Lung (tissue), 12 donors: ENCODE data around the gene SFXN2. TPM values are rescaled to one million over a fixed set of nuclear protein-coding genes. Genes with fewer than 3 reads are reported as not detected.
"Not testable (repeated sequence)": the region's sequence is repeated elsewhere in the genome, so short reads cannot be mapped to it uniquely, and the experiment has no call there.

Experiments used
- ATAC-seq: fragments of 200-7000 bp; cut with Tn5 transposase; one replicate; pipeline ENCODE4 v1.9.1; 2020; ENCODE audit warnings: moderate number of reproducible peaks; ENCODE audit not compliant: insufficient read depth, low FRiP score
- DNase-seq, 3 donors: peaks; one replicate each; pipeline ENCODE4 v3.0.0-alpha.2; 2013 to 2017
- H3K27ac ChIP-seq, 2 donors: one replicate each; pipeline ENCODE4 v1.5.1; 2013; ENCODE audit warnings: mild to moderate bottlenecking in 2 of 2, moderate library complexity in 2 of 2, control low read depth in 1 of 2, inconsistent platforms in 1 of 2, low read depth in 1 of 2, low read length in 1 of 2
- H3K27me3 ChIP-seq, 3 donors: one replicate each; pipeline ENCODE4 v1.5.1; 2013; ENCODE audit warnings: low read length in 2 of 3; ENCODE audit not compliant: control insufficient read depth in 3 of 3, insufficient read depth in 3 of 3
- H3K36me3 ChIP-seq, 4 donors: one replicate each; pipeline ENCODE4 v1.5.1; 2013; ENCODE audit warnings: low read length in 4 of 4, mild to moderate bottlenecking in 1 of 4, moderate library complexity in 1 of 4; ENCODE audit not compliant: control insufficient read depth in 4 of 4, insufficient read depth in 4 of 4
- H3K4me1 ChIP-seq, 5 donors: one replicate each; pipeline ENCODE4 v1.5.1; 2013; ENCODE audit warnings: low read length in 5 of 5, mild to moderate bottlenecking in 2 of 5, moderate library complexity in 1 of 5; ENCODE audit not compliant: control insufficient read depth in 5 of 5, insufficient read depth in 5 of 5
- H3K4me3 ChIP-seq: one replicate; pipeline ENCODE4 v1.5.1; 2013; ENCODE audit warnings: mild to moderate bottlenecking, control low read depth, moderate library complexity
- H3K9ac ChIP-seq, 2 donors: one replicate each; pipeline ENCODE4 v1.5.1; 2013; ENCODE audit warnings: low read length in 2 of 2, control low read depth in 1 of 2; ENCODE audit not compliant: insufficient read depth in 1 of 2
- H3K9me3 ChIP-seq, 4 donors: one replicate each; pipeline ENCODE4 v1.5.1; 2013; ENCODE audit warnings: low read length in 3 of 4, mild to moderate bottlenecking in 1 of 4, moderate library complexity in 1 of 4; ENCODE audit not compliant: control insufficient read depth in 4 of 4, insufficient read depth in 3 of 4
- CTCF ChIP-seq: IDR thresholded peaks from 2 replicates; pipeline ENCODE4 v1.5.1; 2012; ENCODE audit warnings: mild to moderate bottlenecking; ENCODE audit errors: control extremely low read depth, extremely low read depth
- WGBS, 2 donors: extraction: QIAGEN DNeasy Blood & Tissue Kit; methylation state at CpG; one replicate each; pipeline ENCODE4 v1.1.7; 2013; 5-methylcytosine and 5-hydroxymethylcytosine counted together
- polyA plus RNA-seq, 2 donors: library from polyadenylated mRNA; stranded (reverse); fragments of 200-250 nt; gene quantifications; one replicate each; pipeline ENCODE4 v1.2.1, GENCODE V29; 2013
- total RNA-seq, 2 donors: library from RNA; depleted of rRNA in 1 of 2; stranded (reverse); fragments of >200 nt in 1 of 2; gene quantifications; one replicate each; pipeline ENCODE4 v1.2.1, GENCODE V29; 2014 to 2021
- donor health status: control.
- donor health status: control.
- donor health status: Bipolar disorder and iron deficiency.
- donor health status: healthy.
- donor health status: DM: yes; HTN: yes; CAD: no.

SFXN2 gene
- total and polyA plus RNA-seq, 4 donors, result 10.8 to 27.0 (median 14.0) TPM

- Histone ChIP-seq H3K9me3 (peaks cover 0 to 2% (median 0%) of the 10 kb centered on the region in 4 donors), H3K27me3 (peaks cover 0 to 5% (median 0%) of the 10 kb centered on the region in 3 donors), H3K9ac (no peak overlapping the region), H3K4me3 (no peak overlapping the region), H3K27ac (no peak overlapping the region), H3K36me3 (peaks cover 0 to 4% (median under 1%) of the 10 kb centered on the region in 4 donors), H3K4me1 (peaks cover 0 to 10% (median 3%) of the 10 kb centered on the region in 5 donors)
- DNase-seq, result no peak
- ATAC-seq, result no peak
- TF ChIP-seq CTCF, result no peak
Observed at GRCh38 chr10:102738692-102739121, 24.3 kb downstream of the SFXN2 start.

DNA sequence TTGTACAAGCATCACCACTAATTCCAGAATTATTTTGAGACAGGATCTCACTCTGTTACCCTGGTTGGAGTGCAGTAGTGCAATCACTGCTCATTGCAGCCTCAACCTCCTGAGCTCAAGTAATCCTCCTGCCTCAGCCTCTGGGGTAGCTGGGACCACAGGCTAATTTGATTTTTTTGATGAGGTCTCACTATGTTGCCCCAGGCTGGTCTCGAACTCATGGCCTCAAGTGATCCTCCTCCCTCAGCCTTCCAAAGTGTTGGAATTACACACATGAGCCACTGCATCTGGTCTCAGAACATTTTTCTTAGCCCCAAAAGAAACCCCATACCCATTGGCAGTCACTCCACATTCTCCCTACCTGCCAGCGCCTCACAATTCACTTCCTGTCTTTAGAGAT lies 25.8 kb downstream of the SFXN2 start:
- no peak overlapping the region for H3K4me3 ChIP-seq
- no peak overlapping the region for H3K9ac ChIP-seq
- no peak for TF ChIP-seq CTCF
- peaks cover 0 to 2% (median under 1%) of the 10 kb centered on the region in 4 donors for H3K36me3 ChIP-seq
- DNase-seq (no peak), ATAC-seq (no peak)
- peaks cover 0 to 16% (median 3%) of the 10 kb centered on the region in 5 donors for H3K4me1 ChIP-seq
- WGBS, 2 donors, result 76 to 83% methylated on average over 2 of the region's 2 CpGs
- no peak overlapping the region for H3K27ac ChIP-seq
- peaks cover 0 to 2% (median 0%) of the 10 kb centered on the region in 4 donors for H3K9me3 ChIP-seq
- H3K27me3 ChIP-seq, result peaks cover 0 to 5% (median 0%) of the 10 kb centered on the region in 3 donors

DNA sequence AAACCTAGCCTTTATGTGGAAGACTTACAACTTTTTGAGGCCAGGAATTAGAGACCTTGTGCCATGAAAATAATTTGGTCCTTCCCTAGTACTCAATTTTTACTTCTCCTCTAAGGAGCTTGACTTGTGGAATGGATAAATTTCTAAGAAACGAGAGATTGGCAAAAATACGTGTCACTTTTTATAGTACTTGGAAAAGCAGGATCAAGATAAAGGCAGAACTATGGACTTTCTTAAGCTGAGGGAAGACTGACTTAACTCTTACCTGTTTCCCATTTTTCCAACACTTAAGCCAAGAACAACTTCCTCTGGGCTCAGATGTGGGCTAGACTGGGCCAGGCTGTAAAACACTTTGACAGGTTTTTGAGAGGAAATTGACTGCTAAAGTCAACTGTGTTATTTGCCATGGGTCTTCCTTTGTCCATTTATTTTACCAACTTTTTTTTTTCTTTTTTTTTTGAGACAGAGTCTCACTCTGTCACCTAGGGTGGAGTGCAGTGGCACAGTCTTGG lies 27.3 kb downstream of the SFXN2 start:
- Histone ChIP-seq H3K4me1 (peaks cover 0 to 21% (median 3%) of the 10 kb centered on the region in 5 donors), H3K9ac (no peak overlapping the region), H3K9me3 (no peaks in the 10 kb centered on the region), H3K4me3 (no peak overlapping the region), H3K36me3 (no peaks in the 10 kb centered on the region), H3K27me3 (peaks cover 0 to 5% (median 0%) of the 10 kb centered on the region in 3 donors), H3K27ac (no peak overlapping the region)
- TF ChIP-seq CTCF, result no peak
- no peak for ATAC-seq
- no peak for DNase-seq
- WGBS, 2 donors, result 88 to 97% methylated on average over 2 of the region's 2 CpGs

DNA sequence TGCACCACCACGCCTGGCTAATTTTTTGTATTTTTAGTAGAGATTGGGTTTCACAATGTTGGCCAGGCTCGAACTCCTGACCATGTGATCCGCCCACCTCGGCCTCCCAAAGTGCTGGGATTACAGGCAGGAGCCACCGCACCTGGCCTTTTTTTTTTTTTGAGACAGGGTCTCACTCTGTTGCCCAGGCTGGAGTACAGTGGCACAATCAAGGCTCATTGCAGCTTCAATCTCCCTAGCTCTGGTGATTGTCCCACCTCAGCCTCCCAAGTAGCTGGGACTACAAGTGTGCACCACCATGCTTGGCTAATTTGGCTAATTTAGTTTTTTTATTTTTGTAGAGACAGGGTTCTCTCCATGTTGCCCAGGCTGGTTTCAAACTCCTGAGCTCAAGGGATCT lies 27.9 kb downstream of the SFXN2 start:
- 92 to 93% methylated on average over 5 of the region's 5 CpGs for WGBS, 2 donors
- not testable (repeated sequence) for DNase-seq, ATAC-seq, H3K9ac ChIP-seq, H3K36me3 ChIP-seq, H3K27ac ChIP-seq, H3K27me3 ChIP-seq, H3K4me3 ChIP-seq, H3K9me3 ChIP-seq
- peaks cover 0 to 21% (median 3%) of the 10 kb centered on the region in 5 donors for H3K4me1 ChIP-seq
